HG02571 (cell line): ENCODE data around the gene SMG7.

Experiments
- ATAC-seq: cut with Tn5 transposase; IDR thresholded peaks from one replicate; pipeline ENCODE4 v1.9.1; 2021; ENCODE audit warnings: mild to moderate bottlenecking, moderate library complexity; ENCODE audit not compliant: unreplicated experiment

SMG7 gene

DNA sequence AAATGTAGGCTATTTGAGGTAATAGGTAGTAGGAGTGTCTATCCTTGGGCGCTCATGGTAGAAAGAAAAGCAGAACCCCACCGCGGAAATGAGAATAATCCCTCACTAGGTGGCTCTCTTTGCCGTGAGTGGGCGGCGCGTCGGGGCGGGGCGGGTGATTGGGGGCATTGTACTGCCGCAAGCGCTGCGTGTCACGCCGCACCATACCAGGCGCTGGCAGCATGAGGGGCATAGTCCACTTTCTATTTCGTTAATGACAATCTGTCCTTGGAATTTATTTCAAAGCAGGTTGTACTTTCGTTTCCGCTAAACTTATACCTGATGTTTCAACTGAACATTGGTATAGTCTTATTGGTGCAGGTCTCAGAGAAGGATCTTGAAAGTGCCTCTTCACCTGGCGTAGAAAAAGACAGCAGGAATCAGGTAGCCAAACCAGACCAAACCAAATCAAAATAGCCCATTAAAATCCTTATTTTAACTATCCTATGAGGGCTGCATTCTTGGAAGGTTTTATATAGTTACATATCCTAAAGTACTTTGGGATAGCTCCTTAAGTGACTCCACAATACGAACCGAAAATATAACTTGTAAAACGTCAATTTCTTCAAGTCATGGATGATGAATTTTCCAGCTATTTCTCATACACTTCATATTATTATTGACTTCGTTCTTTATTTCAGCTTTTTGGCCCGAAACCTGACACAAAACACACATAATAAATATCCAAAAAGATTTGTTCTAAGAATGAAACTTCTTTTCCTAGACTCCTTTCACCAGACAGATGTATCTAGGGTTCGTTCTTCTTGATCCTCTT lies 1.9 kb upstream of the SMG7 start:
- peak; percentile 20 for ATAC-seq

DNA sequence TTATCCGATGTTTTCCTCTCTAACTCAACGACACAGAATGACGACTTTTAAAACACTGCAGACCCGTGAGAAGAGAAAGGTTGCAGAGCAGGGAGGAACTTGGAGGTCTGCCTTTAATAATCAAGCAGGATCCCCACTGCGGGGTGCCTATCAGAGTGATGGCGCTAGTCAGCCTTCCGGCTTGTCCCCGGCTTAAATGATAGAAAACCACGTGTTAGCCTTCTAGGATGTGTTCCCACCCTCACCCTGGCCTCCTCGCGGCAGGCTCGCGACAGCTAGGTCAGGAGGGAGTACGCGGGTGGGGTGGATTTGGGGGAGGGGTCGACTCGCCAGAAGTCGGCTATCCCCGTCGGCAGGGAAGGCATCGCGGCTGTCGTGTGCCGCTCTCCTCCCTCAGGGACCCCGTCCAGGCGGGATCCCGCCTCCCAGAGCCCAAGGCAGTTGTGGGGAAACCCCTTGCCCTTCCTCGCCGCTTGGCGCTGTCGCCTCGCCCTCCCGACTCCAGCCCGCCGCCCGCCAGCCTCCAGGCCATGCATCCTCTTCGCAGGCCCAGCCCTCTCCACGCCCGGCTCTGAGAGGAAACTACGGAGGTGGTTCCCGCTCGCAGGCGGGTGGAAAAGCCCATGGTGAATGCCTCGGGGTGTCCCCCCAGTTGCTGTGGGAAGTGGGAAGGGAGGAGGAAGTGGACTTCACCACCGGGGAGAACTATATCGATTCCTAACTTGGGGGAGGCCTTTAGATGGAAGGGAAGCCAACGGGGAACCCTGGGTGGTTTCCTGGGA lies 1.1 kb upstream of the SMG7 start:
- peak; percentile 20 for ATAC-seq

DNA sequence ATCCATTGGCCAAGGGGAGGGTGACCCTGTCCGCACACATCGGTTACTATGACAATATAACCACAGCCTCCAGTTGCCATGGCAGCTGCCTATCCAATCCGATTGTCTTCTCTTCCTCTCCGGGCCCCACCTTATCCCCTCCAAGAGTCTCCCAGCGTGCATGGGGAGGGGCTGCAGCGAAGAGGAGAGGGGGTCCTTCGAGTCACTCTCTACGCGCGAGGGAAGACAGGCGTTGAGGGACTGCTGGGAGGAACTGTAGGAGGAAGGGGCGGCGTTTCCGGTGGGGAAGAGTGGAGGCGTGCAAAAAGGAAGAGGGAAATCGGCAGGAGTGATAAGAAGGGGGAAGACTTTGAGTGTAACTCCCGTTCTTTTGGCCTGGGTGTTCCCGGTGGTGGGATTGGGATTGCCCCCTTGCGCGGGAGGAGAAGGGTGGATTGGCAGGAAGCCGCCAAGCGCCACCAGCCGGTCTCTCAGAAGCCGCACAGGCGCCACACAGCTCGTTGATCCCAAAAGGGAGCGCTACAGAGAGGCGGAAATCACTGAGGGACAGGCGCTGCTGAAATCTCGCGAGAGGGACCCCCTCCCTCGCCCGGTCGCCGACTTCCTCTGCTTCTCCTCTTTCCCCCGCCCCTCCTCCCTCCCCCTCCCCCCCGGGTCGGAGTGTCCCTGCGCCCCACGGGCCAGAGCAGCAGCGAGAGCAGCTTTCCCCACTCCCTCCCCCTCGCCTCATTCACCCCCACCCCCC lies 384 bp upstream of the SMG7 start:
- peak; percentile 46 for ATAC-seq

DNA sequence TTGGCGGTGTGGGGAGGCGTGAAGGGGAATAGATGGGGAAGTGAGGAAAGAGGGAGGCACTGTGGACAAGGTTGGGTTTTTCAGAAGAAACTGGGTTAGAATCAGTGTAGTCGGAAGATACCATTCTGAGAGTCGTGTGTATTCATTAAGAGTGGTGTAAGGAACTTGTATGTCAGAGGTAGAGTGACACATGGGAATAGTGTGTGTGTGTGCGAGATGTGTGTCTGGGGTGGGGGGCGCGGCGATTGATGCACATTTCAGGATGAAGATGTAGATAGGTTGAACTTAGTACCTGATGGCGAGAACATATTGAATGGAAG lies 878 bp downstream of the SMG7 start:
- no peak for ATAC-seq

DNA sequence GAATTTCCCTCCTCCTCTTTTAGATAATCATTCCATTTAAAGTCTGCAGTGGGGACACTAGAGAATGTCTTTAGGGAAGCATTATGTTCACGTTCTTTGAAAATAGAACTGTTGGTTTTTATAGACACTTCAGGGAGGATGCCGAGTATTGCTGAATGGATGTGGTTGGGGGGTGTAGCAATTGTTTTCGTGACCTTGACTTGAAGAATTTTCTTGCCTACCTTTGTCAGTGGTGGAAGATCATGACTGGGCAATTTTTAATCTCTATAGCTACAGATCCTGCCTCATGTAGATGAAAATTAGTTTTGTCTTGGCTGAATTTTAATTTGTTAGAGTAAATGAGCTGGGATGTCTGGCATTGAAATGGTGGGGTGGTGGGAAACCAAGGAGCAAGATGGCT lies 3.8 kb downstream of the SMG7 start:
- no peak for ATAC-seq

DNA sequence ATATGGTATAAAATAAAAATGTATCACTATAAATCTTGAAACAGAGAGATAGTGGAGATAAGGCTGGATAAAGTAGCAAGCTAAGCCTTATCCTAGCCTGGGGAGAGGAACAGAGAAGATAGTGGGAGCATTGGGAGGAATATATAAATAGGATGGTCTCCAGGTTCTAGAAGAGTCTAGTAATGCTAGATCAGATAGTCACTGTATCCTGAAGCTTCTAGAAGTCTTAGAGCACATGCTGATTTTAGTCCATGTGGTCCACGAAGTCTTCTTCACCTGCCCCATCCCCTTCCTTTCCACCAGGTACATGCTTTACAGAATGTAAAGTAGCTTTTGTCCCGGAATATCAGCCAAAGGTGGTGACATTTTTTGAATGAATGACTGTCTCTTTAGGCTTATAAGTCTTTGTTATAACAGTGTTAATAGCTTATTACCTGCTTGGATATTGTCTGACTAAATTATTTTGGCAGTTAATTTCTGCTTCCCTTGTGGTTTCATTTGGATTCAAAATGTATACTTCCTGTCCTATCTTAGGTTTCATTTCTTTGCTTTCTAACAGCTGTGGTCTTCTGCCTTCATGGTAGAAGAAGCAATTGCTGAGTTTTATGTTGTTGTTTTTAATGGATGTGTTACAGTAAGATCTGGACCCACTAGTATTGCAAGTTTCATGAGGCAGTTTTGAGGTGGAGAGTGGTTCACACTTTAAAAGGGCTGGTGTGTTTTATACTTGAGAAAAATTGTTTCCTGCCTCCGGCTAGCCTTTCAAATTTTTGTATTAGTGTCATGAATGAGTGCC lies 5.9 kb downstream of the SMG7 start:
- no peak for ATAC-seq

DNA sequence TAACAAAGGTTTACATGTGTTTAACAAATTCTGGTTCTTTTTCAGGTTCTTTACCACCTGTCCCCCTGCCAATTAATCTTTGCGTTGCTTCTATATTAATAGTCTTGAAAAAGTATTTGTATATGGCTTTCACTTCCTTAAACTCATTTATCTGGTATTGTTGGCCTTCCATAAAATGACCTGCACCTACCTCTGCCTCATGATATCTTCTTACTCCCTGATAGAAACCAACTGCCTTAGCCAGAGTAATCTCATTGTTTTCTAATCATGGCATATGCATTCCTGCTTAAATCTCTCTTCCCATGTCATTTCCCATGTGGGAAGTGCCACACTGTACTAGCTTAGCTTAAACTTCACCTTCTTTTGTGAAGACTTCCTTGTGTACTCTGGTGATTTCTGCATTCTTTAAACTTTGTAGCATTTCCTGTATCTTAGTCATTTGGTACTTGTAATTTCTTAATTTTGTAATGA lies 8.7 kb downstream of the SMG7 start:
- ATAC-seq = peak; percentile 56

DNA sequence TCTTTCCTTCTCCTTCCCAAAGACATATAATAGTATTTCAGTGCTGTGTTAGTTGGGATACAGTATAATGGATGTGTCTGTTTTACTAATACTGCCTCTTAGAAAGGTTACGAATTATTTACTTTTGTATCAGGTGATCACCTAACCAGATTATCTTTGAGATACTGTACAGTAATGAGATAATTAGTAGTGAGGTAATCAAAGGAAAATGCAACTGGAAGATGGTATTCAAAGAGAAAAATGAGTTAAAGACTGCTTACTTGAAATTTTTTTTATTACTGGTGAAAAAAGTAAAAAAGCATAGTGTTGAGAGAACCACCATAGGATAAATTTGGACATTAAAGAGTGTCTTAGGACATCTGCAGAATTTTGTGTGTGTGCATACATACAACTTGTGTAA lies 10.9 kb downstream of the SMG7 start:
- no peak for ATAC-seq

DNA sequence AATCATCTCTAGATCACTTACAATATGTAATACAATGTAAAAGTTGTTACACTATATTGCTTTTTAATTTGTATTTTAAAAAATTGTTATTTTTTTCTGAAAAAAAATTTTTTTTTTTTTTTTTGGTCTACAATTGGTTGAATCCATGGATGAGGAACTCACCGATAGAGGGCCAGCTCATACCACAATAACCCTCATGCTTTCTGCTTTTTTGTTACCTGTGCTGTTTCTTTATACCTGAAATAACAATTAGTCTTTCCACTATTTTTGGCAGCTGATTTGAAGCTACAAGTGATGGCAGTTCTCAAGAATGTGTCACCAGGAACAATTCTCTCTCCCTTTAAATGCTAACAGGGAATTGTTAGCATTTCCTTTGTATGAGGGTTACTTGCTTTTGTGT lies 12.0 kb downstream of the SMG7 start:
- ATAC-seq = no peak

DNA sequence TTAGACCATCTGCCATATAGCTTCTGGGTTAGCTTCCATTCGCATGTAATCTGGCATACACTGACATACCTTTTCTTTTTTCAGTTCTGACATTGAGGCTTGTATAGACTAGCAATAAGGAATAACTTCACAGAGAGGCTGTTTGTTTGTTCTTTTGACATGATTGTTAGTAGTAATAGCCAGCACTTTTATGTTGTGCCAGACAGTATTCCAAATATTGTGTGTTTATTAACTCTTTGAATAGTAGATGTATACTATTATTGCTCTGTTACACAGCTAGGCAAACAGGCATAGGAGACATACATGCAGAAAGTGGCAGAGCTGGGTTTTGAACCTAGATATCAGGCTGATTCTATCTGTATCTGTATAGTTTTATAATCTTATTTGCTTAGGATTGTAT lies 12.6 kb downstream of the SMG7 start:
- no peak for ATAC-seq

DNA sequence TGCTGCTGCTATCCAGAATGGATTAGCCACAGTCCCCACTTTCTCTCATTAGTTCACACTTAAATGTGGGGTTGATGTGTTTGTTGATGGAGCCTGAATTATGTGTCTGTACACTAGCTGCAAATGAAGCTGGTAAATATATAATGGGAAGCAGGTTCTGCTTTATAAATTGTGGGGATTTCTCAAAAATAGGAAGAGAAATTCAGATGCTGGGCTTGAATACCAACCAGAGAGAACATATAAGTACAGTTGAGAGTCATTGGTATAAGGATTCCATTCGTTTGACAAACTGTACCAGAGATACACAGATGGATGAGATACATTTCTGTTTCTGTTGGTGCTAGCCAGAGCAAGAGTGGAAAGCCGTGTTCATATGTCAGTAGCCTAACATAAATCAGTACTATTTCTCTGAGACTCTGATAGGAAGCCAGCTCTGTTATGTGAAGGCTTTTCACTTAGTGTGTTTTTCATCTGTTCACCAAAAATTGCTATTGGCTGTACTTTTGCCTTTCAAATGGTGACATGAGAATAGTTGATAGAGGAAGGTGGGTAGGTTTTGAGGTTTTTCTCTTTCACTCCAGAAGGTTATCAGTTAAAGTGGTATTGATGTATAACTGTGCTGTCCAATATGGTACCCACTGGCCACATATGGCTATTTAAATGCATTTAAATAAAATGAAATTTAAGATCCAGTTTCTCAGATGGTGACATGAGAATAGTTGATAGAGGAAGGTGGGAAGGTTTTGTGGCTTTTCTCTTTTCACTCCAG lies 15.6 kb downstream of the SMG7 start:
- no peak for ATAC-seq

DNA sequence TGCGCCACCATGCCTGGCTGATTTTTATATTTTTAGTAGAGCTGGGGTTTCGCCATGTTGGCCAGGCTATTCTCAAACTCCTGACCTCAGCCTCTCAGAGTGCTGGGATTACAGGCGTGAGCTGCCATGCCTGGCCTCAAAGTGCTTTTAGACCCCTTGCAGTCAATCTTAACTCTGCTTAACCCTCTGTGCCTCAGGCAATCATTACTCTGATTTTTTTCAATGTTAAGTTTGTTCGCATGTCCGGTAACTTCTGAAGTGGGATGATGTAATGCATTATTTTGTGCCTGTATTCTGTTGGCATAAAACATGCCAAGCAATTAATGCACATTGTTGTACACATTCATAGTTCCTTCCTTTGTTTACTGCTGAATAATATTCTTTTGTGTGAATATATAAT lies 18.6 kb downstream of the SMG7 start:
- no peak for ATAC-seq

DNA sequence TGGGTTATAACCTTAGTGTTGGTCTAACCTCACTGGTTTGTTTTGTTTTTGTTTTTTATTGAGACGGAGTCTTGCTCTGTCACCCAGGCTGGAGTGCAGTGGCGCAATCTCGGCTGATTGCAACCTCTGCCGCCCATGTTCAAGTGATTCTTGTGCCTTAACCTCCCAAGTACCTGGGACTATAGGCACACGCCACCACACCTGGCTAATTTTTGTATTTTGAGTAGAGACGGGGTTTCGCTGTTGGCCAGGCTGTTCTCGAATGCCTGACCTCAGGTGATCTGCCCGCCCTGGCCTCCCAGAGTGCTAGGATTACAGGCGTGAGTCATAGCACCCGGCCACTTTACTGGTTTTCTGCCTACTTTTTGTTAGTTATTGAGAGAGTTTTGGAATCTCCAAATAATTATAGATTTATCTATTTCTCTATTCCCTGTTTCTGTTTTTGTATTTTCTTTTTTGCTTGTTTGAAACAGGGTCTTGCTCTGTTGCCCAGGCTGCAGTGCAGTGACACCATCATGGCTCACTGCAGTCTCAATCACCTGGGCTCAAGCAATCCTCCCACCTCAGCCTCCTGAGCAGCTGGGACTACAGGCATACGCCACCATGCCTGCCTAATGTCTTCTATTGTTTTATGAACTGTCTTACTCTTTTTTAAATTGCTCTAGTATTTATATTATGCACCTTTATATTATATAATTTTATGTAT lies 21.4 kb downstream of the SMG7 start:
- ATAC-seq = no peak

DNA sequence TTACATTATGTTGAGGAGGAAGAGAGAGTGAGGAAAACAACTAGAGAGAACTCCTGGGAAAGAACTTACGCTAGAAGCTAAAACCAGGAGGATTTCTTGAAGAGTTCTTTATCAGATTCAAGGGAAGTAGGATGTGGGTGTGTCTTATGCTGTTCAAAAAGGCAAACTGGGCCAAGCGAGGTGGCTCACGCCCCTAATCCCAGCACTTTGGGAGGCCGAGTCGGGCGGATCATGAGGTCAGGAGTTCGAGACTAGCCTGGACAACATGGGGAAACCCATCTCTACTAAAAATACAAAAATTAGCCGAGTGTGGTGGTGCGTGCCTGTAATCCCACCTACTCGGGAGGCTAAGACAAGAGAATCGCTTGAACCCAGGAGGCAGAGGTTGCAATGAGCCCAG lies 23.1 kb downstream of the SMG7 start:
- ATAC-seq = no peak

DNA sequence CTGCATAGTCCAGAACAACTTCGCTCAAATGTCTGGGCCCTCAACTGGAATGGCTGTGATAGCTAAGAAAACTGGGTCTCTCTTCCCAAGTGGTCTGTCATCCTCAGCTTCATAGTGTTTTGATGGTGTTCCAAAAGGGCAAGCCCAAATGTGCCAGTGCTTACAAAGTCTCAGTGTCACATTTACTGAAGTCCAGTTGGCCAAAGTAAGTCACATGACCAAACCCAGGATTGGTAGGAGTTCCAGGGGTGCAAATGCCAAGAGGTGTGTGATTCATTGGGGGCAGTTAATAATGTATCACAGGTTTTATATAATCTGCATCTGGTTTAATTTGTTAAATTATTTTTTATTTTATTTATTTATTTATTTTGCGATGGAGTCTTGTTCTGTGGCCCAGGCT lies 24.9 kb downstream of the SMG7 start:
- ATAC-seq = no peak

DNA sequence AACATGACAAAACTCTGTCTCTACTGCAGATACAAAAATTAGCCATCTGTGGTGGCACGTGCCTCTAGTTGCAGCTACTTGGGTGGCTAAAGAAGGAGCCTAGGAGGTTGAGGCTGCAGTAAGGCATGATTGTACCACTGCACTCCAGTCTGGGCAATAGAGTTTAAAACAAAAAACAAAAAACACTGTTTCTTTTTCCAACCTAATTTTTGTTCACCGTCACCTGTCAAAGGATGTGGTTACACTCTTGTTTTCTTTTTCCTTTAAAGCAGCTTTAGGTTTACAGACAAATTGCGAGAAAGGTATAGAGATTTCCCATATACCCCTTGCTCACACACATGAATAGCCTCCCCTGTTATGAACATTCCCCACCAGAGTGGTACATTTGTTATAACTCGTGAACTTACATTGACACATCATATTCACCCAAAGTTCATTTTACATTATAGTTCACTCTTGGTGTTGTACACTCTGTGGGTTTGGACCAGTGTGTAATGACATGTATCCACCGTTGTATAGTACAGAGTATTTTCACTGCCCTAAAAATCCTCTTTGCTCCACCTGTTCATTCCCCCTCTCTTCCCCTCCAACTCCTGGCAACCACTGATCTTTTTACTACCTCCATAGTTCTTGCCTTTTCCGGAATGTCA lies 26.2 kb downstream of the SMG7 start:
- ATAC-seq = no peak

DNA sequence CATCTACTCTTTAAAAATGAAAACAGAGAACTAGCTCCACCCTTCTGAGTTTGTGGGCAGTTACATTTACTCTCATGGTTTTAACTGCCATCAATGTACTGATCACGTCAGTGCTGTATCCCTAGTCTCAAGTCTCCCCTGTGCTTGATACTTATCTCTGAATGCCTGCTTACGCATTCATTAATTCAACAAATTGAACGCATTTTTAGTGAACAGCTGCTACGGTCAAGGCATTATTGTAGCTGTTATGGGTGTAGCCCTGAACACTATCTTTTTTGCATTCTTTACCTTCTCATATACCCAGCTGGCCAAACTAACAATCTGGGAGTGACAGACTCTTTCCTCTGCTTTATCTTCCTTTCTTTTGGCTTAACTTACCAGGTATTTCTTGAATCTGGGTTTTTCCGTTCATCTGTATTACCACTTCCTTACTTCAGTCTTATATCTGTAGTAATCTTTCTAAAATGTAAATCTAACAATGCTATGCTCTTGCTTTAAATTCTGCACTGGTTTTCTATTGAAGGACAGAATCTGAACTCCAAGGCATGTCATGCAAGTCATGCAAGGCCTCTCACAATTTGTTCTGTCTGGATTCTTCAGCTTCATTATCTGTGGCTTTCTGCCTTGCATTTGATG lies 33.3 kb downstream of the SMG7 start:
- ATAC-seq = no peak

DNA sequence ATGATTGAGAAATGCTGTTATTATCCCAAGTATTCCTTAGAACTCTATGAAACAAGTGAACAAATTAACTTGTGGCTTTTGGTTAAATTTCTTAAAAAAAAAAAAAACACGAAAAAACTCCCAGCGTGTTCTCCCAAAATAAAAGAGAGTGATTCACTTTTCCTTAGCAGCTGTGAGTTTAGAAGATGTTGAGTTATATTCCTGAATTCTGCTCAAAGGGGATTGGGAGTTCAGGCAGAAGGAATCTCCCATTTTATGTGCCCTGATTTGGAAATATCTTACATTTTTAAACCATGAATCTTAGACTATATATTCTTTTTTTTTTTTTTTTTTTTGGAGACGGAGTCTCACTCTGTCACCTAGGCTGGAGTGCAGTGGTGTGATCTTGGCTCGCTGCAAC lies 34.3 kb downstream of the SMG7 start:
- ATAC-seq = no peak

DNA sequence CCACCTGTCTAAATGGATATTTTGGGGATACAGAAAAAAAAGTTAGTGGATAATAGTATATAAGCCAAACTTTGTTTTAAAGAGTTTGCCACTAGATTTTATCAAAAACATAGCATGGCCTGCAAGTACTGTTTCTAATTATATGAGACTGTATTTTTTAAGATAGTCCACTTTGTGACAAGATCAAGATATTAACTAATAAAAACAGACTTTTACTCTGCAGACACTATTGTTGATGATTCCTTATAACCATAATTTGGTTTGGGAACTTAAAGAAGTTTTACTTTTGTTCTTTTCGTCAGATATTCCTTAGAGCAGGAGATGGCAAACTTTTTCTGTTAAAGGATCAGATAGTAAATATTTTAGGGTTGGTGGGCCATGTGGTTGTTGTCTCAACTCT lies 36.4 kb downstream of the SMG7 start:
- ATAC-seq = no peak
